Stimulated activated CD4-positive, alpha-beta T cell treated with anti-CD3 and anti-CD28 coated beads, Interleukin-2, amount 100 ng/mL, for 4 hours (primary cell): ENCODE measurements around the gene SFN.
"Not testable (repeated sequence)": the region's sequence is repeated elsewhere in the genome, so short reads cannot be mapped to it uniquely, and the experiment has no call there.

ENCODE experiments used
- DNase-seq: peaks from one replicate; pipeline ENCODE4 v3.0.0-alpha.2; 2020; ENCODE audit warnings: low read depth

SFN gene

DNA sequence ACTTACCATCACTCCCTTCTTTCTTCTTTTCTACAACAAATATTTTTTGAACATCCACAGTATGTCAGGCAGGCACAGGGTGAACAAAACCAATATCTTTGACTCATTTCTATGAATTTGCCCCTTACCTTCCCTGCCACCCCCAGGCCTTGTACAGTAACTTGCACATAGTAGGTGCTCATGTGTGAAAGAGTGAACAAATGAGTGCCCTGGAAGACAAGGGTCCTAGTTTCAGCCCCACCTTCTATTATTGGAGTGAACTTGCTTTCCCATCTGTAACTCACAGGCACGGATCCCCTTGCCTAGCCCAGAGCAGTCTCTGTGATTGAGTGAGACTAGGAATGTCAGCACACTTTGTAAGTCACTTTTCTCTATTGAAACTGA, 23.6 kb upstream of the SFN start:
- no peak for DNase-seq

DNA sequence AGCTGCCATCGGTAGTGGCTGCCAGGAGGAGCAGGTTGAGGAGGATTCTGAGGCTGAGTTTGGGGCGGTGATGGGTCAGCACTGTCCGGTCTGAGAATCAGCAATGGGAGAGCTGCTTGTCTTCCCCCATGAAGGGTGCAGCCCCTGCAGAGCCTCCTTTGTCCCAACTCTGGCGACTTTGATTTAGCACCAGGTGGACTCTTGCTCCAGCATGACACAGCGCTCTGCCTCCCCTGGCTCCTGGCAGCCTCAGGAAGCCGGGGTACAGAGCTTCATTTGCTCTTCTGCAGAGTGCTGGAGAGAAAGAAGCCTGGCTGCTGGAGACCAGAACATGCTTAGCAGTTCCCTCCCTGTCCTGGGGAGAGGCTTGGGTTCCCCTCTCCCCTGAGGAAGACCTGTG, 23.2 kb upstream of the SFN start:
- no peak for DNase-seq

DNA sequence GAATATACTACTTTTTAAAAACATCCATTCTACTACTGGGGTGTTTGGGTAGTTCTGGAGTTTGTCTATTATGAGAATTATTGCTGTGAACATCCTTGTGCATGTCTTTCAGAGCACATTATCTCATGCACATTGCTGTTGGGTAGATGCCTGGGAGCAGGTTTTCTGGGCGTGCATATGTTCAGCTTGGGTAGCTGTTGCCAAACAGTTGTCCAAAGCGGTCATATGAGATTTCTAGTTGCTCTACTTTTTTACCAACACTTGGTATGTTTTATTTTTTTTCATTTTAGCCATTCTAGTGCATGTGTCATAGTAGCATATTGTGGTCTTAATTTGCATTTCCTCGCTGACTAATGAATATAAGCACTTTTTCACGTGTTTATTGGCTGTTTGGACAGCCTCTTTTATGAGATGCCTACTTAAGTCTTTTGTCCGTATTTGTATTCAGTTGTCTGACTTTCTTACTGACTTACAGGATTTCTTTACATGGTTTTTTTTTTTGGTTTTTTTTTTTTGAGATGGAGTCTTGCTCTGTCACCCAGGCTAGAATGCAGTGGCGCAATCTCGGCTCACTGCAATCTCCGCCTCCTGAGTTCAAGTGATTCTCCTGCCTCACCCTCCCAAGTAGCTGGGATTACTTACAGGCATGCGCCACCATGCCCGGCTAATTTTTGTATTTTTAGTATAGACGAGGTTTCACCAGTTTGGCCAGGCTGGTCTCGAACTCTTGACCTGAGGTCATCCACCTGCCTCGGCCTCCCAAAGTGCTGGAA, 18.3 kb upstream of the SFN start:
- no peak for DNase-seq

DNA sequence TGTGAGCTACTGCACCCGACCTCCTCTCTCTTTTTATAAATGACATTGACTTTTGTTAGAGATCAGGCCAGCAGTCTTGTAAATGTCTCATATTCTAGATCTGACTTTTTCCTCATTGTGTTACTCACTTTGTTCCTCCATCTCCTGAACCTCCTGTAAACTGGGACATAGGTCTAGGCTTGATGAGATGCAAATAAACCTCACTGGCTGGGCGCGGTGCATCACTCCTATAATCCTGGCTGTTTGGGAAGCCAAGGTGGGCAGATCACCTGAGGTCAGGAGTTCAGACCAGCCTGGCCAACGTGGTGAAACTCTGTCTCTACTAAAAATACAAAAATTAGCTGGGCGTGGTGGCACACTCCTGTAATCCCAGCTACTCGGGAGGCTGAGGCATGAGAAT, 15.1 kb upstream of the SFN start:
- DNase-seq, result not testable (repeated sequence)

DNA sequence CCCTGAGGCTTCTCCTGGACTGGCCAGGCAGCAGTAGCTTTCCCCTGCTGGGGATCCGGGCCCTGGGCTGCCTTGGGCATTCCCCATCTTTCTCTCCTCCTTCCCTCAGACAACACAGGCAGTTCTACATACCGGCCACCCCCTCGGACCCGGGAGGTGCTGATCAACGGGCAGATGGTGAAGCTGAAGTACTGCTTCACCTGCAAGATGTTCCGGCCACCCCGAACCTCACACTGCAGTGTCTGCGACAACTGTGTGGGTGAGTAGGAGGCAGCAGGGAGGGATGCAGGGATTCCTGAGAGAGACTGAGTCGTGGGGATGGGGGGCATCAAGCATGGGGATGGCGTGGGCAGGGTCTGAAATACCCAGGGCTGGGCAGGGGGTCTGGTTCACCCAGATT, 14.4 kb upstream of the SFN start:
- no peak for DNase-seq

DNA sequence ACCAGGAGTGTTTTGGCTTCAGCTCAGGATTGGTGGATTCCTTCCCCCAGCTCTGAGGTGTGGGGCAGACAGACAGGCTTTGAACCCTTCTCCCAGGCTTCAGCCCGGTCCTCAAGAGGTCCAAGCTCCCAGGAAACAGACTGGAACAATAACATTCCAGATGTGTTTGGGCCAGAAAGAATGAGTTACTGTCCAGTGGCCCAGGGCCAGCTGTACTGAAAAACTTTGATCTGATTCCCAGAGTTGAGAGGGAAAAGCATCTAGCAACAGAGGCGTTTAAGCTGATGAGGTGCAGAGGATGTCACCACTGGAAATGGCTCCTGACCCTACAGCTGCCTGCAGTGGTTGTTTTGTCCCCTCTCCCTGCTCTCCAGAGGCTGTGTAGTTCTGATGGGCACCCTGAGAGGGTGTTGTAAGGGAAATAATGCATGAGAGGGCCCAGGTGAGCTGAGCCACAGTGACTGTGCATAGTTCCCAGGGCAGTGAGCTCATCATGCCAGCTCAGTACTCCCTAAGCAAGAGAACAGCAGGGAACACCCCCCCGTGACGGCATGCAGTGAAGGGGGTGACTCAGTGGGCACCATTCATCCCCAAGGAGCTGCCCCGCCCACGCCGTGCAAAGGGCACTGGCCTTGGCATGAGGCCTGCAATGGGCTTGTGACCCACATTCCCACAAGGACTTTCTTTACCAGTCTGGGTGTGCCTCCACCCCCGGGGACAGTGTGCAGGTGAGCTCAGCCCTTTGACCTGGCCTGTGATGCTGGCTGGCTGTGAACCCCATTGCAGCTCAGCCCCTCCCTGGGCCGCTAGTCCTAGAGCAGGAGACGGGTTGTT, 13.8 kb upstream of the SFN start:
- no peak for DNase-seq

DNA sequence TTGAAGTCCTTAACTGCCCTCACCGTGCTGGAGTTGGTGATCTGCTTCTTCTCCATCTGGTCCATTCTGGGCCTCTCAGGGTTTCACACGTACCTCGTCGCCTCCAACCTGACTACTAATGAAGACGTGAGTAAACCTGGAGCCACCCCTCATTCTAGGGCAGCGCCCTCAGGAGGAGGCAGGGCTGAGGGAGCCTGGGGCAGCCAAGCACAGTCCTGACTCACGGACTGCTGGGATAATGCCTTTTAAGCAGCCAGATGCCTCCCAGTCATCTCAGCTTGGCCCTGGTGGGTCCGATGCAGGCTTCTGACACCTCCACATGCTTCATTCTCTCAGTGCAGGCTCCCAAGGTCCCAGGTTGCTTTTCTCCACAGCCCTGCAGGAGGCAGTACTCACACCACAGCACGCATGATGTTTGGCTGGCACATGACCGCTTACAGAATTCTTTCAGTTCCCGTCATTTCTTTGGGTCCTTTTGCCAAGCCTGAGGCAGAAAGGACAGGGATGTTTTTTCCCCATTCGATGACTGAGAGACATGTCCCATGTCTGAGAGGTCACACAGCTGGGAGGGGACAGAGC, 11.8 kb upstream of the SFN start:
- no peak for DNase-seq

DNA sequence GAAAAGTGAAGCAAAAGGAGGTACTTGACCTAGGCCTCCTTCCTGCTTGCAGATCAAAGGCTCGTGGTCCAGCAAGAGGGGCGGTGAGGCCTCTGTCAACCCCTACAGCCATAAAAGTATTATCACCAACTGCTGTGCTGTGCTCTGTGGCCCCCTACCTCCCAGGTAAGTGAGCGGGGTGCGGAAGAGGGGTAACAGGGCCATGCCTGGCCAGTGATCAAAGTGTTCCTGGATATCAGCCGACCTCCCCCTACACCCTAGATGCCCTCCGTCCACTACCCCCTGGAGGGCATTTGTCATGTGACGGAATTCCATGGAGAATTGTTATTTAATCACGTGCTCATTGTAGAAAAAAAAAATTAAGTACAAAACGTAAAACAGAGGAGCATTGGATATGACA, 10.2 kb upstream of the SFN start:
- no peak for DNase-seq

DNA sequence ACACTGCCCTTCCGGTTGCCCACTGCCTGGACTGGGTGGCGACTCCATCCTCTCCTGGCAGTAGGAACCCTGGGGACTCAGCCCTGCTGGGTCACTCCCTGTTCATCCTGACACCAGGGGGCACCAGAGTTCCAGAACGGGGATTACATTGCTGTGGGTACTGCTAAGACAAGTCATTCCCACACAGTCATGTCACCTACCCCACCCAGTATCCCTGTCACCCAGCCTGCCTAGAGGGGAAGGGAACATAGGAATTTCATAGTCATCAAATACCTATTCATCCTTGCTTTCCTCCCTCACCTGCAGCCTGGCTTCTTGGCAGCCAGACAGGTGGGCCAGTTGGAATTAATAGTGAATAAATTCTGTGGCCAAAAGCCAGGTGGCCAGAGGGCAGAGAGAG, 9.8 kb upstream of the SFN start:
- peak; percentile 76 for DNase-seq

DNA sequence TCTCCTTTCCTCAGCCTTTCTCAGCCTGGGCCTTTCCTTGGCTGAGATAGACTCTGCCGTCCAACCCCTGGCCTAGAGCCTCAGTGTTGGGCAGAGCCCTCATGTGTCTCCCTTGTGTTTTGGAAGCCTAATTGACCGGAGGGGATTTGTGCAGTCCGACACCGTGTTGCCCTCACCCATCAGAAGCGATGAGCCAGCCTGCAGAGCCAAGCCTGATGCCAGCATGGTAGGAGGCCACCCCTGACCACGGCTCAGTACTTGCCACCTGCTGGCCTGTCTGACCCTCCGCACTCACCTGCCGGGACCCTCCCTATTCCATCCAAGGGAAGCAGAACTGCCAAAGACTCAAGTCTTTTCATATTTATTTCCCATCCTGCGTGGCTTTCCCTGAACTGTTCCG, 9.3 kb upstream of the SFN start:
- no peak for DNase-seq

DNA sequence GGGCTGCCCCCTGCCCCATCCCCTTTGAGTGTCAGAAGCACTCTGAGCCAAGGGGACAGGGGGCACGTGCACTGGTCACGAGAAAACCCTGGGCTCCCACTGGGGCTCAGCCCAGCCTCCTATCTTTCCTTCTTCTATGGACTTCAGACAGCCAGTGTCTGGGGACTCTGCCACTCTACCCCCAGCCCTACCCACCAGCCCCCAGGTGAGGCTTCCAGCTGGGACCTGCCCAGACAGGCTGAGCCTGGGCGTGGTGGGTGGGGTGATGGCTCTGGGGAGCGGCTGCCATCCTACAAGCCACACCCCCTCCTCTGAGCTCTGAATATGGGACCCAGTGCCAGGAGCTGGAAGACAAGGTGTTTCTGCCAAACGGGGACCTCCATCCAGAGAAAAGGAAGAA, 8.0 kb upstream of the SFN start:
- no peak for DNase-seq

DNA sequence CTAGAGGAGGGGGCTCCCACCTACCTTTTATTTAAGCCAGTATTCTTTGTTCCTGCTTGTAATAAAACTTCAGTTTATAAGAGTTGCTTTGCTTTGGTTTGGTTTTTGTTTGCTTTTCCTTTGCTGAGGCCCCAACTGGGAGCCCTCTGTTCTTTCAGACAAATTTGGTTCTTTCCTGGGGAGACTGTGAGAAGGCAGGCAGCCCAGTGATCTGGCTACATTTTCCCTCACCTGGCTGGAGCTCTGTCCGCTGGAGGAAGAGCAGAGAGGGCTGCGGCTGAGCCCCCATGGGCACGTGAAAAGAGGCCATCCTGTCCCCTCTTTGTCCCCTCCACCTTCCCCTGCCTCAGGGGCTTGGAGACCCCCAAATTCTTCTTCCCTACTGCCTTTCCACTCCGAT, 7.3 kb upstream of the SFN start:
- no peak for DNase-seq

DNA sequence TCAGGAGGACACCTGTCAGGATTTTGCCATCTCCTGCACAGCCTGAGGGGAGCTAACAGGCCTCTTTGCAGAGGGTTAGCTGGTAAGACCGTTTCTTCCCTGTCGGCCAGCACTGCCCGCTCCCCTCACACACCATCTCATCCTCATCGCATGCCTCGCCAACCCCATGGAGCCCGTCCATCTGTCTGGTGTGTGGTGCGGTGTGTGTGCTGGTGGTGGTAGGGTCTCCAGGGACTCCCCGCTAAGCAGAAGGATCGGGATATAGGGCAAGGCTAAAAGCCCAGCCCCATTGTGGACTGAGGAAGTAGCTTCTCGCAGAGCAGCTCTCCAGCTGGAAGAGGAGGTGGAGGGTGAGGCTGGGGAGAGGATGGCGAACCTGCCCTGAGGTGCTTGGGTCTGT, 6.8 kb upstream of the SFN start:
- DNase-seq, result no peak

DNA sequence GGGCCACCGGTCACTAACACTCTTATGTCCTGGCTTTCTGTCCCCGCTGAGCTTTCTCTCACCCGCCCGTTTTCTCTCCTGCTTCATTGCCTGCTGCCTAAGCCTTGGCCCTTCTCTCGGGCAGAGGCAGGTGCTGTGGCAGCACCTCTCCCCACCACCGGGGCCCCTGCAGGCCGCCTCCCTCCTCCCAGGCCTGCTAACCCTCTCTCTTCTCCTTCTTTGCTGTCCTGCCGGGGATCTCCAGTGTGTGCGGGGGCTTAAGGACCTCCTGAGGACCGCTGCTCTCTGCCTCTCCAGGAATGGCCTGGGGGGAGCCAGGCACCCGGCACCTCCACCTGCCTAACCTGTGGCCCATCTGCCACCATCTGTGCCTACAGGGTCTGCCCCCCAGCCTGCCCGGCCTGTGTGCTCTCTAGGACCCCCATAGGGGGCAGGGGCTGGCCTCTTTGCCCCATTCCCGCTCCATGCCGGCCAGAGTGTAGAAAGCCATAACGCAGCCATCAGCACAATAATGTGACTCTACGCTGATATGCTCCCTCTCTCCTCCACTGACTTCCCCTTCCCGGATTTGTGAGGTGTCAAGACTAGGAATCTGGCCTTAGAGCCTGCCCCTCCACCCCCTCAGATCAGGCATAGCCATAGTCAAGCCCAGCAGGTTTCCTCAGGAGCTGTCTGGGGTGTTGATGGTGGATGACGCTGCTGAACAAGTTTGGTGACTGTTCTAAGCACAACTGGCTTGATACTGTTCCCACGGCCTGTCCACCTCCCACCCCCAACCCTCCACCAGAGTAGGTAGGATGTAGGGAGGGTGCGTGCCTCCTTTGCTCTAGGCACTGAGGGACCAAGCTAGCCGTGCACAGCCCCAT, 6.1 kb upstream of the SFN start:
- DNase-seq, result no peak

DNA sequence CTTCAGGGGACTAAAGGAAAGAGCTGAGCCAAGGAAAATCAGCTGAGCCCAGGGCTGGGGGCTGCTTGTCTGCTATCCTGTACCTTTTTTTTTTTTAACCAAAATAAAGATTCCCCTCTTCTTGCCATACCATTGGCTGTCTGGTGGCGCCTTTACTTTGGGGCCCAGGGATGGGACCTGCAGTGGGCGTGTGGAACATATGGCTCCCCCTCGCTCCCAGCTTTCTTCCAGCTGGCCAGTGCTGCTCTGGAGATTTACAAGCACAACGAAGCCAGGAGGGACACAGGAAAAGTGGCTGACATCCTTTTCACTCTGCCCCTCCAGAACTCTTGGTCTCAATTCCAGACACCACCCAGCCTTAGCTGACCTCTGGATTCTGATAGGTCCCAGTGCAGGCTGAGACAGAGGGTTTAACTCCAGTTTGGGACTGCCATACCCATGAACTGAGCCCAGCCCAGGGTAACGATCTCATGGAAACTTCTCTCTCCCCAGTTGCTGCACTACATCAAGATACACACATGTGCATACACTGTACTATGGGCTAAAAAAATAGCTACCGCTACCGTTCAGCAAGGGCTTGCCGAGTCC, 5.4 kb upstream of the SFN start:
- no peak for DNase-seq

DNA sequence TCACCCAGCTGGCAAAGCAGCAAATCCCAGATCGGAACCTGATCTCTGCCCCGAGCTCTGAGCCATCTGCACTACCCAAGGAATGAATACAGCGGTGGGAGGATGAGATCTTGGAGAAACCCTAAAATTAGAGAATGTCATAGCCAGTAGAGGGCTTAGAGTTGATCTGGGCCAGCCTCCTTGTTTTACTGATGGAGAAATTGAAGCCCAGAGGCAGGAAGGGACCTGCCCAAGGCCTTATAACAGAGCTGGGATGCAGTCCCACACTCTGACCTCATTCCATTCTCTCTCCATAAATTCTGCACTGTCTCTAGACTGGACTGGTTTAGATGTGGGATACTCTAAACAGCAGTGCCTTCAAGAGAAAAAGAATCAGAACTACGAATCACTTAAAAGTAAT, 4.8 kb upstream of the SFN start:
- DNase-seq, result no peak

DNA sequence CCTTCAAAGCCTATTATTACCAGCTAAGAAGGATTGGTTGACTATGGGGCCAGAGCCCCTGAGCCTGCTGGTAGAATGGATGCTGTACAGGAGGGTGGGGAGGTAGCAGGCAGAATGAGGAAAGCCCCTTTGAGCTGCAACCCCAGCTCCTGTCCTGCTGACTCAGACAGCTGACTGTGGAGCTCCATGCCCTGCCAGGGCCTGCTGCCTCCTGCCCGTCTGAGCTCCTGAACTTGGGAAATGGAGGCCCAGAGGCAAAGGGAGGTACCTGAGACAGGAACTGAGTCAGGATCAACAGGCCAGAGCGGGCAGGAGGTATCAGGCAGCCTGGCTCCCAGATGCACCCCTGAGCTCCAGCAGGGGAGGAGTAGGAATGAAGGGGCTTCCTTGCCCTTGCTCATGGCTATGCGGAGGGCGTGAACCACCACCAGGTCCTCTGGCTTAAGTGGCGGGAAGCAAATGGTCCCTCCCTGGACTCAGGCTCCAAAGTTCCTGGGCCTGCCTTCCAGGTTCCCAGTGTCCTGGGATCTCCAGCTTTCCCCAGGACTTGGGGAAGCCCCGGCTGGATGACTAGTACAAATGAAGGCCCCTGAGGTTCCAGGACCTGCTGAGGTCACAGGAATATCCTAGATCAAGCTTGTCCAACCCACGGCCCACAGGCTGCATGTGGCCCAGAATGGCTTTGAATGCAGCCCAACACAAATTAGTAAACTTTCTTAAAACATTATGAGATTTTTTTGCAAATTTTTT, 3.9 kb upstream of the SFN start:
- no peak for DNase-seq

DNA sequence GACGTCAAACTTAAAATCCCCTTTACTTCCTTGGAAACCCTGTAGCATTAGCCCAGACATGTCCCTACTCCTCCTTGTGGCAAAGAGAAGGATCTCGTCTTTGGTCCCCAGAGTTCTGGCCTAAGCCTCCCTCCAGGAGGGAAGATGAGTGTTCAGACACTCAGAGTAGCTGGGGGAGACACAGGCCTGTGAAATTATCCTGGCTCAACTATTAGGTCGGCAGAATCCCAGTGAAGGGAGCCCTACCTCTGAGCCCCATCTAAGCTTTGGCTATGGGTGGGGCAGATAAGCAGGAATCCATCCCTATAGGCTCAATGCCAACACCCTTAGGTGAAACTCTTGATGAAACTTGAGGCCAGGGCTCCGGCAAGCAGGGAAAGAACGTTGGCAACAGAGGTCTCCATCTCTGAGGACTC, 1.7 kb upstream of the SFN start:
- no peak for DNase-seq

DNA sequence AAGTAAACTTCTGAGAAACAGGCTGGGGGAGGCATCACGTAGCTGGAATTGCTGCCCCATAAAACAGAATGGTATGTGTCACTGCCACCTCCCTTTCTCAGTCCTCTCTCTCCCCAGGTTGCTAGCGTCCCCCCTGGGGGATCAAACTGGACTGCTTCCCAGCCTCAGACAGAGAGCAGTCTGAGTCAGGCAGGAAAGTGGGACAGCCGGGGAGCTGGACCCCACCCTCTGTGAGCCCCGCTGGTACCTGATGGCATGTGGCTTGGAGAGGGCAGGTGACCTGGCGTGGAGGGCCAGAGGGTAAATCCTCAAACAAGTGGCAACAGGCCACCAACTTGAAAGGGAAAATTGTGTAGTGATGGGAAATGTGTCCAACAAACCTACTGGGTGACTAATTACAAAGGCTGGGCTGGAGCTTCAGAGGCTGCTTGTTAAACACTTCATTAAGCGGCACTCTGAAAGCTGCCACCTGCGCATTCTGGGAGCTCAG, 1.0 kb upstream of the SFN start:
- no peak for DNase-seq

DNA sequence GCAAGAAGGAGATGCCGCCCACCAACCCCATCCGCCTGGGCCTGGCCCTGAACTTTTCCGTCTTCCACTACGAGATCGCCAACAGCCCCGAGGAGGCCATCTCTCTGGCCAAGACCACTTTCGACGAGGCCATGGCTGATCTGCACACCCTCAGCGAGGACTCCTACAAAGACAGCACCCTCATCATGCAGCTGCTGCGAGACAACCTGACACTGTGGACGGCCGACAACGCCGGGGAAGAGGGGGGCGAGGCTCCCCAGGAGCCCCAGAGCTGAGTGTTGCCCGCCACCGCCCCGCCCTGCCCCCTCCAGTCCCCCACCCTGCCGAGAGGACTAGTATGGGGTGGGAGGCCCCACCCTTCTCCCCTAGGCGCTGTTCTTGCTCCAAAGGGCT, 732 bp downstream of the SFN start:
- no peak for DNase-seq
